Keratinocyte (primary cell): ENCODE measurements around the gene LIPJ. TPM values are rescaled to one million over a fixed set of nuclear protein-coding genes. Genes with fewer than 3 reads are reported as not detected.

Experiments used
- DNase-seq: peaks from one replicate; pipeline ENCODE4 v3.0.0-alpha.2; 2011; ENCODE audit warnings: low read depth, missing footprints, low spot score
- FAIRE-seq: peaks from 2 replicates; lab custom pipeline; 2011; peaks lifted over from hg19 to GRCh38; lab: Jason Lieb, UNC
- H2AFZ ChIP-seq: 2 replicates; pipeline ENCODE4 v1.6.0; 2012; ENCODE audit warnings: low read length, control low read depth, inconsistent platforms; ENCODE audit not compliant: control insufficient read depth
- H3K27ac ChIP-seq: 2 replicates; pipeline ENCODE4 v1.5.1; 2011; ENCODE audit warnings: low read length; ENCODE audit not compliant: control insufficient read depth, insufficient read depth
- H3K27me3 ChIP-seq: 3 replicates; pipeline ENCODE4 v1.6.0; 2011; ENCODE audit warnings: low read length; ENCODE audit not compliant: control insufficient read depth, insufficient read depth; ENCODE audit errors: extremely low read depth
- H3K36me3 ChIP-seq, 2 experiments: 2 replicates in 1 of 2; 3 replicates in 1 of 2; pipeline ENCODE4 v1.5.1; 2011; ENCODE audit warnings: low read length in 2 of 2, mild to moderate bottlenecking in 1 of 2; ENCODE audit not compliant: control insufficient read depth in 2 of 2, insufficient read depth in 2 of 2; ENCODE audit errors: extremely low read depth in 1 of 2
- H3K4me1 ChIP-seq: 3 replicates; pipeline ENCODE4 v1.5.1; 2011; ENCODE audit warnings: low read length; ENCODE audit not compliant: control insufficient read depth, insufficient read depth; ENCODE audit errors: extremely low read depth
- H3K4me2 ChIP-seq: 3 replicates; pipeline ENCODE4 v1.6.0; 2011; ENCODE audit warnings: low read depth, low read length; ENCODE audit not compliant: control insufficient read depth, insufficient read depth; ENCODE audit errors: extremely low read depth
- H3K4me3 ChIP-seq, 3 experiments: fragments of 200-600 bp in 1 of 3; sonication (generic) in 1 of 3; 2 replicates in 2 of 3; 3 replicates in 1 of 3; pipeline ENCODE4 v1.5.1; 2011 to 2016; ENCODE audit warnings: low read length in 3 of 3, mild to moderate bottlenecking in 3 of 3, control low read depth in 2 of 3, inconsistent platforms in 1 of 3, low read depth in 1 of 3, mixed read lengths in 1 of 3, mixed run types in 1 of 3, moderate library complexity in 1 of 3; ENCODE audit not compliant: control insufficient read depth in 2 of 3, insufficient read depth in 2 of 3; ENCODE audit errors: extremely low read depth in 1 of 3
- H3K79me2 ChIP-seq: 2 replicates; pipeline ENCODE4 v1.6.0; 2012; ENCODE audit warnings: low read length; ENCODE audit not compliant: control insufficient read depth, insufficient read depth
- H3K9ac ChIP-seq: 3 replicates; pipeline ENCODE4 v1.6.0; 2011; ENCODE audit warnings: low read length; ENCODE audit not compliant: control insufficient read depth, insufficient read depth; ENCODE audit errors: extremely low read depth
- H3K9me1 ChIP-seq: 3 replicates; pipeline ENCODE4 v1.6.0; 2011; ENCODE audit warnings: low read length; ENCODE audit not compliant: control insufficient read depth, insufficient read depth; ENCODE audit errors: extremely low read depth
- H3K9me3 ChIP-seq: 2 replicates; pipeline ENCODE4 v1.5.1; 2012; ENCODE audit warnings: low read depth, low read length; ENCODE audit not compliant: control insufficient read depth
- H4K20me1 ChIP-seq: 3 replicates; pipeline ENCODE4 v1.6.0; 2011; ENCODE audit warnings: low read length; ENCODE audit not compliant: control insufficient read depth, insufficient read depth; ENCODE audit errors: extremely low read depth
- EZH2 ChIP-seq: IDR thresholded peaks from one replicate; pipeline ENCODE4 v1.6.1; 2012; ENCODE audit warnings: inconsistent platforms, mild to moderate bottlenecking, low read length, moderate library complexity
- dilution Hi-C: fragments of 300-500 bp; cut with MboI; formaldehyde crosslinking; loops from one replicate; pipeline ENCODE4 v1.7.0; 2020; ENCODE audit warnings: low sequenced_read_pairs; ENCODE audit not compliant: extremely low pct_ligation_motif_present
- polyA plus RNA-seq, 5 experiments: library from polyadenylated mRNA; depleted of rRNA in 3 of 5; stranded (reverse) in 3 of 5; stranded (forward) in 1 of 5; unstranded in 1 of 5; fragments of >200 nt; gene quantifications; 1 replicate in 1 of 5; 2 replicates in 3 of 5; 3 replicates in 1 of 5; pipeline versions ENCODE4 v1.2.1 to v1.2.3, GENCODE V29; 2011 to 2012; ENCODE audit warnings: missing spikeins in 2 of 5, low read depth in 1 of 5, low replicate concordance in 1 of 5
- TF ChIP-seq, protein P1 (sequence below), 3 experiments: IDR thresholded peaks in 1 of 3; conservative IDR thresholded peaks in 1 of 3; optimal IDR thresholded peaks in 1 of 3; 2 replicates in 2 of 3; 3 replicates in 1 of 3; pipeline versions ENCODE3 to v1.5.1; 2011; ENCODE audit warnings: low read length in 3 of 3, mild to moderate bottlenecking in 3 of 3, moderate library complexity in 2 of 3, control low read depth in 1 of 3, inconsistent platforms in 1 of 3; ENCODE audit not compliant: insufficient read depth in 2 of 3; ENCODE audit errors: extremely low read depth in 1 of 3

The LIPJ gene
- polyA plus RNA-seq, 1 donor (not counting 4 experiments of a cell fraction or from before 2014, with no cell fraction given): 0.03 TPM

DNA sequence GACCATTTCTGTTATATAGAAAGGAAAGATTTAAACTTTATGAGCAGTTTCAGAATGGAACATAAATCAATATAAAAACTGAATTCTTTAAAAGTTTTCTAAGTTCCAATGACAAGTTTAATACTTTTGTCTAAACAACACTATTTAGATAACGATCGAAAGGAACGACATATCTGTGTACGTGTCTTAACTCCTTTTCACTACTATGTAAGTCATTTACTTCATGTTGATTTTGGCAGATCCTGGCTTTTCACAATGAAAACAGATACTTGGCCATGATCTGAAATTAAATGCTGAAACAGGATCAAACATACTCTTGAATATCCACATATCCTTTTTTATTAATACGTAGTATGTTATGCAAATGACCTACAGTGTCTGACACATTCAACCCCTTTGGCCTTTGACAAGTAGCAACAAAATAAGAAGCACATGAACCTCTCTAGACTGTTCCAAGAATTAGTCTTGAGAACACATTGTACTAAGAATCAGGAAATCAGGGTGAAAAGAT is 45.4 kb upstream of the LIPJ start:
- FAIRE-seq (peak; percentile 73), DNase-seq (no peak)
- H3K9me1 ChIP-seq: no peaks in the 10 kb centered on the region
- H3K36me3 ChIP-seq: no peaks in the 10 kb centered on the region
- no peak overlapping the region for H3K4me3 ChIP-seq
- H2AFZ ChIP-seq: peak overlapping the region; percentile 7
- H4K20me1 ChIP-seq: no peaks in the 10 kb centered on the region
- H3K9me3 ChIP-seq: no peaks in the 10 kb centered on the region
- dilution Hi-C loops: no loop called here
- no peak overlapping the region for H3K27ac ChIP-seq
- H3K9ac ChIP-seq: no peak overlapping the region
- no peaks in the 10 kb centered on the region for H3K27me3 ChIP-seq
- peak overlapping the region; percentile 11 for H3K4me2 ChIP-seq
- TF ChIP-seq EZH2: no peak
- H3K79me2 ChIP-seq: no peaks in the 10 kb centered on the region
- H3K4me1 ChIP-seq: peaks cover 11% of the 10 kb centered on the region

DNA sequence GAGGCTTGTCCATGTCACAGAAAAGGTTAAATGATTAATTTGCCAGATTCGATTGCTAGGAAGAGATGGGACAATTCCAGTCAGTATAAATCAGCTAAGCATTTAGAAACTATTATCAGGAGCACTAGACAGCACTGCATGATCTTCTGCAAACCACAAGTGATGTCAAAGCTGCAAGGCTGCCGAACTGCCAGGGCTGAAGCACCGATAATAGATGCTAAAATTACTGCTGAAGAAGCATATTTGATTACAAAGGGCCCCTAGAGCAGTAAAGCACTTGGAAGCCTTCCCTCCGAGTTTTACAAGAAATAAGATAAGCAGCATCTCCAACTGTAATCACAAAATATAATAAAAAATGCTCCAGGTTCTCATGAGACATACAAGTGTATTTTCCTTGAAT is 44.0 kb upstream of the LIPJ start:
- Histone ChIP-seq H2AFZ (no peak overlapping the region), H3K9ac (no peak overlapping the region), H3K27me3 (no peaks in the 10 kb centered on the region), H3K9me3 (no peaks in the 10 kb centered on the region), H3K36me3 (no peaks in the 10 kb centered on the region), H3K9me1 (no peaks in the 10 kb centered on the region), H4K20me1 (no peaks in the 10 kb centered on the region), H3K79me2 (no peaks in the 10 kb centered on the region), H3K4me1 (peaks cover 11% of the 10 kb centered on the region), H3K4me2 (no peak overlapping the region), H3K4me3 (no peak overlapping the region), H3K27ac (no peak overlapping the region)
- DNase-seq (no peak), FAIRE-seq (peak; percentile 74)
- dilution Hi-C loops: no loop called here
- TF ChIP-seq EZH2: no peak
- TF ChIP-seq, protein P1, sequence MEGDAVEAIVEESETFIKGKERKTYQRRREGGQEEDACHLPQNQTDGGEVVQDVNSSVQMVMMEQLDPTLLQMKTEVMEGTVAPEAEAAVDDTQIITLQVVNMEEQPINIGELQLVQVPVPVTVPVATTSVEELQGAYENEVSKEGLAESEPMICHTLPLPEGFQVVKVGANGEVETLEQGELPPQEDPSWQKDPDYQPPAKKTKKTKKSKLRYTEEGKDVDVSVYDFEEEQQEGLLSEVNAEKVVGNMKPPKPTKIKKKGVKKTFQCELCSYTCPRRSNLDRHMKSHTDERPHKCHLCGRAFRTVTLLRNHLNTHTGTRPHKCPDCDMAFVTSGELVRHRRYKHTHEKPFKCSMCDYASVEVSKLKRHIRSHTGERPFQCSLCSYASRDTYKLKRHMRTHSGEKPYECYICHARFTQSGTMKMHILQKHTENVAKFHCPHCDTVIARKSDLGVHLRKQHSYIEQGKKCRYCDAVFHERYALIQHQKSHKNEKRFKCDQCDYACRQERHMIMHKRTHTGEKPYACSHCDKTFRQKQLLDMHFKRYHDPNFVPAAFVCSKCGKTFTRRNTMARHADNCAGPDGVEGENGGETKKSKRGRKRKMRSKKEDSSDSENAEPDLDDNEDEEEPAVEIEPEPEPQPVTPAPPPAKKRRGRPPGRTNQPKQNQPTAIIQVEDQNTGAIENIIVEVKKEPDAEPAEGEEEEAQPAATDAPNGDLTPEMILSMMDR (optimal IDR thresholded peaks at IDR 0.05 in 1 of 3, IDR thresholded peaks at IDR 0.05 in 1 of 3, conservative IDR thresholded peaks at IDR 0.05 in 1 of 3; ENCODE audit: extremely low read depth in 1 of 3, insufficient read depth in 2 of 3, low read length in 3 of 3): no peak
